NT2/D1 (cell line): ENCODE results near the gene CPNE1.

Experiments
- SUZ12 ChIP-seq: IDR thresholded peaks from 2 replicates; pipeline ENCODE4 v1.6.1; 2011; ENCODE audit not compliant: insufficient read length, insufficient read depth; ENCODE audit errors: extremely low read depth
- YY1 ChIP-seq: IDR thresholded peaks from 2 replicates; pipeline ENCODE4 v1.6.1; 2011; ENCODE audit not compliant: insufficient read length, insufficient read depth
- ZNF274 ChIP-seq: IDR thresholded peaks from 2 replicates; pipeline ENCODE4 v1.6.1; 2011; ENCODE audit warnings: mild to moderate bottlenecking, low read depth, low read length

- TF ChIP-seq ZNF274 (no peak), SUZ12 (no peak), YY1 (no peak)
Observed at GRCh38 chr20:35576816-35577215, 87.9 kb downstream of the CPNE1 start.
